GM19035 (cell line): Measurements from ENCODE around the gene TMCO1.
"Not testable (repeated sequence)": the region's sequence is repeated elsewhere in the genome, so short reads cannot be mapped to it uniquely, and the experiment has no call there.

Experiments
- ATAC-seq: cut with Tn5 transposase; IDR thresholded peaks from one replicate; pipeline ENCODE4 v1.9.1; 2021; ENCODE audit not compliant: unreplicated experiment

The TMCO1 gene

DNA sequence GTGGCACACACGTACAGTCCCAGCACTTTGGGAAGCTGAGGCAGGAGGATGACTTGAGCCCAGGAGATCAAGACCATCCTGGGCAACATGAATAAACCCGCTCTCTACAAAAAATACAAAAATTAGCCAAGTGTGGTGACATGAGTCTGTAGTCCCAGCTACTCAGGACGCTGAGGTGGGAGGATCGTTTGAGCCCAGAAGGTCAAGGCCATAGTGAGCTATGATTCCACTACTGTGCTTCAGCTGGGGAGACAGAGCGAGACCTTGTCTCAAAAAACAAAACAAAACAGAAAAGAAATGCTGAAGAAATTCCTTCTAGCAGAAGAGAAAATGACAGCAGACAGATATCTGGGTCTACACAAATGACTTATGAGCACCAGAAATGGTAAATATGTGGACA is 80.6 kb downstream of the TMCO1 start:
- ATAC-seq: no peak

DNA sequence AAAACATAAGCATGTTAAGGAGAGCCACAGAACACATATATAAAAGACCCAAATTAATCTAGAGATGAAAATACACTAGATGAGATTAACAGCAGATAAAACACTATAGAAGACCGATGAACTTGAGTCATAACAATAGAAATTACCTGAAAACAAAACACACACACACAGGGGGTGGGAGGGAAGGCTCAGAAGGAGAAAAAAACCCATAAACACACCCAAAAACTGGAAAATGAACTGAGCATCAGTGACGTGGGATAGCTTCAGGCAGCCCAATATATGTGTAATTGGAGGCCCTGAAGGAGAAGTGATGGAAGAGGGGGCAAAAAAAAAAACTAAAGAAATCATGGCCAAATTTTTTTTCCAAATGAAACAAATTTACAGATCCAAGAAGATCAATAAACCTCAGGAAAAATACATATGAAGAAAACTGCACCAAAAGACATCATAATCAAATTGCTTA is 81.7 kb downstream of the TMCO1 start:
- ATAC-seq: peak; percentile 51

DNA sequence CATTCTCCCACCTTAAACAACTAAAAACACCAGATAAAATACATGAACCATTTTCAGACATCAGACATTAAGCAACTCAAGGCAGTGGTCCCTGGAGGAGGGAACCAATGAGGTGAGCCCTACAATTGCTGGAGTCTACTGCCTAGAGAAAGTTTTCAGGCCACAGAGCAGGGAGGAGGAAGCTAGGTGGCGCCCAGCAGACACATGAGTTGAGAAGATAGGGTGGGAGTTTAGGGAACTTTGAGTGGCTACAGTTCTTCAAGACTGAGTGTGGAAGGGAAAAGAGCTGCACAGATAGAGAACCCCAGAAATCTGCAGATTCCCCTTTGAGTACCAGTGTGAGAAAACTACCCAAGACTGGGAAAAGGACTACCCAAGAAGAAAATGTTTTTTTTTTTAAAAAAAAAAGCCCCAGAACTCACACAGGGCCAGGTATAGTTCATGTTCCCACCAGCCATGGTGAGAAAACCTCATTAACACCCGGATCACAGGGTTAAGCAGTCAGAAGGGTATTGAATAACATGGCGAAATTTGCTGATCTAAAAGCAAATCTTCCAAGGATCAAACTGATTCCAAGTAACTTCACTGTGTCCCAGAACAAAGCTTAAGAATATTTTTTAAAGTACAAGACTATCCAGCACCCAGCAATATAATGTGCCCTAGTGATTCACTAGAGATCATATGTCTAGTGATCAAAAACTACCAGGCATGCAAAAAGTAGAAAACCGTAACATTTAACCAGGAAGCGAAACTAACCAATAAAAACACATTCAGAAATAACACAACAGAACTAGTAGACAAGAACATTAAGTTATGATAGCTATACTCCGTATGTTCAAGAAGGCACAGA is 82.3 kb downstream of the TMCO1 start:
- peak; percentile 60 for ATAC-seq

- no peak for ATAC-seq
Observed at GRCh38 chr1:165683848-165684485, 84.7 kb downstream of the TMCO1 start.

DNA sequence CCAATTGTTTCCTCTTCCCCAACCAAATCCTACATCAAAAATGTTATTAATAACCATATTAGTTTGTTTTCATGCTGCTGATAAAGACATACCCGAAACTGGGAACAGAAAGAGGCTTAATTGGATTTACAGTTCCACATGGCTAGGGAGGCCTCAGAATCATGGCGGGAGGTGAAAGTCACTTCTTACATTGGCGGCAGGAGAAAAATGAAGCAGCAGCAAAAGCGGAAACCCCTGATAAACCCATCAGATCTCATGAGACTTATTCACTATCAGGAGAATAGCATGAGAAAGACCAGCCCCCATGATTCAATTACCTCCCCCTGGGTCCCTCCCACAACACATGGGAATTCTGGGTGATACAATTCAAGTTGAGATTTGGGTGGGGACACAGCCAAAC is 87.9 kb downstream of the TMCO1 start:
- not testable (repeated sequence) for ATAC-seq

GRCh38 chr1:165680303-165680702 is 88.4 kb downstream of the TMCO1 start:
- ATAC-seq: no peak

GRCh38 chr1:165679282-165680036 is 89.2 kb downstream of the TMCO1 start:
- no peak for ATAC-seq

- ATAC-seq: no peak
Observed at GRCh38 chr1:165678509-165678908, 90.2 kb downstream of the TMCO1 start.
